ENCODE results near the gene IGF2.

Gene IGF2

DNA sequence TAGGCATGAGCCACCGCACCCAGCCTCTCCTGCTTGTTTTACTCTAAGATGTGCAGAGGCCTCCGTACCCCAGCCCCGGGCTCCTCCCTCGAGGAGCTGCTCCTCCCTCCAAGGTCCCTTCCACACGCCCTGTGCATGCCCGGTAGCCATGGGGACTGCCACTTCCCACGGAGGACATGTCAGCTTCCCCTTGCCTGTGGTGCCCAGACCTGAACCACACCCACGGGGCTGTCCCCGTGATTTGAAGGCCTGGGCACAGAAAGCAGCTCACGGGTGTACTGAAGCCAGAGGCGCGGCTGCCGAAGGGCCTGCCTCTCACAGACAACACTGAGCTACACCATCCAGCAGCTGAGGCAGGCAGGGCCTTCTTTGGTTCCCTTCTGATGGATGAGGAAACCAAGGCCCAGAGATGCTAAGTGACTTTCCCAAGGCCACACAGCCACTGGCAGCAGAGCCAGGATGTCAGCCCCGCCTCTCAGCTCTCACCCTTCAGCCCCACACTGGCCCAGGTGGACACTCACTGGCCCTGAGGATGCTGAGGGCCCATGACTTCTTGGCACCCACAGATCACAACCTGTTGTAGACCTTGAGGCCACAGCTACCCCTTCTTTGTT is 14.5 kb upstream of the IGF2 start:
- DNase-seq (ENCODE audit: low spot score): no peak

DNA sequence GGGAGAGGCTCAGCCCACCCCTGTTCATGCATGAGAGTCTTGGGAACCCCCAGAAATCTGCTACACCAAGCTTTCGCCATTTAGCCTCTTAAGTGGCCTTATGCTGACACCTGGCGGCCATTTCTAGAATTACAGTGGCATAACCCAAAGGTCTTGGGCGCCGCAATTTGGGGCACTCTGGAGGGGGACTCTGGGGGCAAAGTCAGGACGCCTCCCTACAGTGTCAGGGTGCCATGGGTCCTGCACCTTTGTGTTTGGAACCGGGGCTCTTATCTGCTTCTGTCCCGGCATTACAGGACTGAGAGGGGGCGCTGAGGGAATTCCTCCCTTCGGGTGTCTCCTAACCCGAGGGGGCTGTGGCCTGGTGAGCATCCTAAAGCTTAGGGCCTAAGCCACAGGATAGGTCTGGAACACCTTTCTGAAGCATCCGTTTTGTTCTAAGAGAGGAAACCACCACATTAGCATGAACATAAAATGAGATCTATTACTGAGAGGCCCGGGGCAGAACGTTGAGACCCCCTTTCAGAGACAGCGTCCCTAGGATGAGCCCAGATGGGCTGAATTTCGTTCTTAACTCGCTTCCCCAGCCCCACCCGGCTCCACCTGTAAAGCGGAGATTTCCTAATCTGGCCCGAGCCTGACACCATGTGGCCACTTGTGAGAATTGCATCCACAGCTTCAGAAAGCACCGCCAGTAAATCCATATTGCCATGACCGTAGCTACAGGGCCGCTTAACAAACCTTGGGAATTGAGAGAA is 12.5 kb upstream of the IGF2 start:
- DNase-seq (ENCODE audit: low spot score): peak; percentile 91

DNA sequence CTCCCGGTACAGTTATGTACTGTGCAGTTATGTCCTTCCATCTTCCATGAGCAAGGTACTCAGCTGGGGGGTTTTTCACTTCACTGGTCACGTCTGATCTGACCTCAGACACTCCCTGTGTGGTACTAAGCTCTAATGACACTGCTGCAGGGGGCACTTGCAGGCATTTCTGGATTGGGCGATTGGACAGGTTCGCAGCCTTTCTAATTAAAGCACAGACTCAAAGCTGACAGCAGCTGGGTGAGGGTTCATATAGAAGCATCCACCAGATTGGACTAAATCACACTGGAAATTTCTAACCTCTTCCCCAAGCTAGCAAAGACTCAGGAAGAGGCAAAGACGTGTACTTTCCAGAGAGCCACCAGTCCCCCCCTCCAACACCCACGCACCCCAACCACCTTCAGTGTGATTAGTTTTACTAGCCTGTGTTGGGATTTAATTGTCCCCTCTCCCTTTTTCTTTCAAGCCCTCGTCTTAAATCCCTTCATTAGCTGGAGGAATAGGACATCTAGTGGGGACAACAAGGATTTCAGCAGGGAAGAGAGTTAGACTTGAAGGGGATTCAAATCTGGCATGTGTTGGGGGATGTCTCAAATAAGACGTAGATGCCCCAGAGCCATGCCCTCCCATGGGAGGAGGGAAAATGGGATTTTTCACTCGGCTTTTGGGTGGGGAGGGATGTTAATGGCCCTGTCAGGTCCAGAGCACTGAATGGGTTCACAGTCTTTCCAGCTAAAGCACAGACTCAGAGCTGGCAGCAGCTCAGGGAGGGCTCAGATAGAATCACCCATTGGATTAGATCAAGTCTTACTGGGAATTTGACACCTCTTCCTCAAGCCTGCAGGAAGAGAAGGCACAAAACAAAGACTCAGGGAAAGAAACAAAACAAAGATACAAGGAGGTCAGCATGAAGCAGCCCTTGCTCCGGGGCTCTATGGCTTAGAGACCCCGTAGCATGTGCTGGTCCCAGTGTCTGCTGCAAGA is 11.0 kb upstream of the IGF2 start:
- no peak for DNase-seq (ENCODE audit: low spot score)

DNA sequence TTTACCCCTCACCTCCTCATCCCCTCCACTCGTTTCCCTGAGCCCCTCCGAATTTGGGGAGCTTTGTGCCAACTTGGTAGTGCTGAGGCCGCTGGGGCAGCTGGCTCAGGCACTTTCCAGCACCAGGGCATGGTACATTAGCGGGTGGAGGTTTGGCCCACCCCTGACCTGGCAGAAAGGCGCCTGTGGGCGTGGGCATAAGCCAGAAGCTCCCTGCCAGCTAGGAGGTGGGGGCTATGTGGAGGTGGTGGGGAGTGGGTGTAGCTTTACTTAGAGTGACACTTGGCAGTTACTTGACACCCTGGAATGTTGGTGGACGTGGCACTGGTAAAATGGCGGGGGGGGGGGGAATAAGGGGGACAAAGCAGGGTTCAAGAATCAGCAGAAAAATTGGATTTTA is 10.3 kb upstream of the IGF2 start:
- no peak for DNase-seq (ENCODE audit: low spot score)

DNA sequence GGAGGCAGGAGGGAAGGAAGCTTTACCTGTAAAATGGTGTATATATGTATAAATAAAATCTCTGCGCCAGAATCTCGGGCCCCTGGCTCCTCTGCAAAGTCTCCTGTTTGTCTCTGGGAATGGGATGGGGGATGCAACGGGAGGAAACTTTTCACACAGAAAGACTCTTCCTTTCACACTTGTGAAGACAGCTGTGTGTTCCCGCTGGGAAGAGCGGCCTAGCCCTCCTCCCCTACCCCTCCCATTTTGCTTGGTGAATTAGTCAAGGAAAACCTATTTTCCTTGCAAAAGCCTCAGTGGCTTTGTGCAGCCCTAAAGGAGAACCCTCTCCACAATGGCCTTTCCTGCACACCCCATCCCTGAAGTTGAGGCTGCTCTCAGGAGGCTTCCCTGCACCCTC is 9.4 kb upstream of the IGF2 start:
- DNase-seq (ENCODE audit: low spot score): no peak

DNA sequence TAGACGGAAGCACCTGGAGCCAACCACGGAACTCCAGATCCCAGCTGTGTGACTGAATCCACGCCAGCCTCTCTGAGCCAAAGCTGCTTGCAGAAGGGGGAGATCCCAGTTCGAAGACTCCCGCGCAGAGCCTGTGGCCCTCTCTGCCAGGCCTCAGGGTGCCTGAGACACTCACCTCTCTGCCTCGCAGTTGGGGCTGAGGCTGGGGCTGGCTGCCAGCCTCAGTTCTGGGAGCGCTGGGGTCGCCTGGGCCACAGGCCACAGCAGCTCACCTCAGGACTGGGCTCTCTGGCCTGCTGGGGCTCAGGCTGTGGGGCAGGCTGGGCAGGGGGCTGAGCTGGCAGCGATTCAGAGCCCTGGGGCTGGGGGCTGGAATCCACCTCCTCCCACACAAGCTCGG is 8.2 kb upstream of the IGF2 start:
- no peak for DNase-seq (ENCODE audit: low spot score)

DNA sequence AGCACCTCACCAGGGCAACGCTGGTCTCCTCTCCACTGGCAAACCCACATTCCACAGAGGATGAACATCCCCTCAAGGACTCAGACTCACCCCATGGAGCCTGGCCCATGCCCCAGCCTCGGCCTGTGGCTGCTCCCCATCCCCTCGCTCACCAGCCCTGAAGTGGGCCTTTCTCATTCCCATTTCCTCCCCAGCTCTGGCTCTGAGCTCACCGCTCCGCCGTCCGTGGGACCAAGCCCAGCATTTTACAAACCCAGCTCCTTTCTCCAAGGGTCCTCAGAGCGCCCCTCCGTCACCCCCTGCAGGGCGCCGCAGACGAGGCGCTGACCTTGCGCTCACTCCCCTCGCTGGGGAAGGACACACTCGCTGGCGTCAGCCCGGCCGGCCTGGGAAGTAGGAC is 6.9 kb upstream of the IGF2 start:
- DNase-seq (ENCODE audit: low spot score): no peak

DNA sequence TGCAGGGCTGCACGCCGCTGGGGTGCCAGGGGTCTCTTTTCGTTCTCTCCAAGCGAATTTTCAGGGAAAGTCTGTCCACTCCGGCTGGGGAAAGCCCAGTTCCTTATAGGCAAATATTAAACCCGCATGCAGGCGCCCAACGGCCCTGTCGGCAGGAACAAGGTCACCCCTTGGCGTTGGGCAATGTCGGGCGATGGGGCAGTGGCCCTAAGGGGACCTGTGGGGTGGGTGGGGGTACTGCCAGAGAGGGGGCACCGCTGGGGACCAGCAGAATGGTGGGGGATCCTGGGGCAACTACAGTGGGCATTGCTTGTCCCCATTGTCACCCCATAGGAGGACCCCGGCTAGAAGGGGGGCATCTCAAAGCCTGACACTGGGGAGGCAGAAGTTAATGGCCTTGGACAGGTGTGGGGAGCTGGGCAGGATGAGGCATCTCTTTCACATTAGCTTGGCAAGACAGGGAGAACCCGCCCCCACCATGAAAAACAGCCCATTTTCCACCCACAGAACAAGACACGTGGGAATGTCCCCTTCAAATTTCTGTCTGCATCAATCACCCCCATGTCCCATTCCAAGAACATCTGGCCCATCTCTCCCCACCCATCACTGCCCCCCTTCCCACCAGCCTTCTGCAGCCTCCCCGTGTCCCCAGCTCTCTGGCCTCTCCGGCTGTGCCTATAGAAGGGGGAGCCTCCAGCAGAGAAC is 5.5 kb upstream of the IGF2 start:
- DNase-seq (ENCODE audit: low spot score): no peak

DNA sequence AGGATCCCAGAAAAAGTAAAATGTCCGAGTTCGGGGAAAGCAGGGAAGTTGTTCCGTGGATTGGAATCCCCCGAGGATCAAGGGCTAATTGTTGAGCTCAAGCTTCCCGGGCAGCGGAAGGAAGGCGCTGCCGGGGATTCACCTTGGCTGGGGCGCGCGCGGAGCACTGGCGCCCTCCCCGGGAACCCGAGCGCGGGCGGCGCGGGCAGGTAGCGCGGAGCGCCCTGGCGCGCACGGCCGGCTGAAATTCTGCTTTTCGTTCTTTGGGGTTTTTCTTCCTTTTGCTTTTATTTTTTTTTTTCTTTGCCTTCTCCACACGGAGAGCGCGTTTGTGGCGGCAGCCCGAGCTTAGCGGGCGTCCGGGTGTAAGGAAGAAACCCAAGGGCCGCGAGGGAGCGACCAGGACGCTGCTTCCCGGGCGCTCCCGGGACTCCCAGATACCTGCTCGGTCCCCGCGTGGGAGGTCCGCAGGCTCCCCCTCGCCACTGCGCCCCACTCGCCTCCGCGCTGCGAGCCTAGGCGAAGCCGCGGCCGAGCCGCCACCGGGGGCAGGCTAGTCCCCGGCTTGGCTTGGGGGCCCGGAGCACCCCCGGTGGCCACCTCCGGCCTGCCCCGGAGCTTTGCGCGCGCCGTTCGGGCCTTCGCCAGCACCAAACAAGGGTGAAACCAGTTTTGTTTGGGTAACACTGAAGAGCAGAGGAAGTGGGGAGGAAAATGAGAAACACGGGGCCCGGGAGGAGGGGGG is 4.8 kb upstream of the IGF2 start:
- DNase-seq (ENCODE audit: low spot score): no peak

DNA sequence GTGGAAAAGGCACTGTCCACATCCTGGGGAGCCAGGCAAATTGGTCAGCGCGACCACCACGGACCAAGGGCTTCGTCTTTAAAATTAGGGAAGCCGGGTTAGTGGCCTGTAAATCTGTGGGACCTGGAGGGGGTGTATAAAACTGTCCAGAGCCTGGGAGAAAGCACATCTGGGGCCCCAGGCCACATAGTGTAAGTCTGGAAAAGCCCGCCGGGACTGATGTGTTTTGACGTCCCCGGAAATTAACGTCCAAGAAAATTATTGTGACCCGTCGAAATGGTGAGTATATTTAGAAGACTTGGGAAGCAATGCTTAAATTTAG is 4.2 kb upstream of the IGF2 start:
- no peak for DNase-seq (ENCODE audit: low spot score)

DNA sequence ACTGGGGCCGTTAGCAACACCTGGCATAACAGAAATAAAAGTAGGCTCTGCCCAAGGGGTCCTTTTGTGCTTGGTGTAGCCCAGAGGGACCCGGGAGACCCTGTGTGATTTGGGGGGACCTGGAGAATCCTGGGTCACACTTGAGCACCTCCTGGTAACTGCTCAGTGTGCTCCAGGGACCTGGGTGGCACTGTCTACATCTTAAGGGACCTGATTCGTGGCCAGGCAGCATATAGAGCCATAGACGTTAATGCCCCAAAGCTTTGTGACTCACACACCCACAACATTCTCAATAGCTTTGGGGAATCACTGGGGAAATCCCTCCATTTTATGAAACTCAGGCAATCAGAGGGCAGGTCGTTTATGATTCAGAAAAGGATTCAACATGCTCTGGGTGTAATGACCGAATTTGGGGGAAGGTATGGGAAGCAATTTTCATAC is 3.6 kb upstream of the IGF2 start:
- DNase-seq (ENCODE audit: low spot score): no peak

DNA sequence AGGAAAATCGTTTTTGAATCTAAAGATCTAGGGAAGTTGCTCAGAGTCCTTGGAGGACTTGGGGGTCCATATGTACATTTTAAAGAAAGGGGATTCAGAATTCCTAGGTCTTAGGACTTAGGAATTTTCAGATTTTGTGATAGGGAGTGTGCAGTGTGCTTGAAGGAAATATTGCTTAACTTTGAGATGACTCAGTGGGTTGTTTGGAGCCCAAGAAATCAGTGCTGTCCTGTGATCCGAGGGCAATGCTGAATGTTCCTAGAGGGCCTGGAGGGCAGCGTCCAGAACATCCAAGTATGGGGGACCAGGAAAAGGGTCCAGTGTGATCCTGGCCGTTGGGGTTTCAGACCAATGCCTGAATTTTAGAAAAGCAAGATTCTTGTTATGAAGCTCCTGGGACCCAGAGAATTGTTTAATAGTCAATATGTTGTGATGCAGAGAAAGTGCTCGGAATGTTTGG is 3.1 kb upstream of the IGF2 start:
- no peak for DNase-seq (ENCODE audit: low spot score)

DNA sequence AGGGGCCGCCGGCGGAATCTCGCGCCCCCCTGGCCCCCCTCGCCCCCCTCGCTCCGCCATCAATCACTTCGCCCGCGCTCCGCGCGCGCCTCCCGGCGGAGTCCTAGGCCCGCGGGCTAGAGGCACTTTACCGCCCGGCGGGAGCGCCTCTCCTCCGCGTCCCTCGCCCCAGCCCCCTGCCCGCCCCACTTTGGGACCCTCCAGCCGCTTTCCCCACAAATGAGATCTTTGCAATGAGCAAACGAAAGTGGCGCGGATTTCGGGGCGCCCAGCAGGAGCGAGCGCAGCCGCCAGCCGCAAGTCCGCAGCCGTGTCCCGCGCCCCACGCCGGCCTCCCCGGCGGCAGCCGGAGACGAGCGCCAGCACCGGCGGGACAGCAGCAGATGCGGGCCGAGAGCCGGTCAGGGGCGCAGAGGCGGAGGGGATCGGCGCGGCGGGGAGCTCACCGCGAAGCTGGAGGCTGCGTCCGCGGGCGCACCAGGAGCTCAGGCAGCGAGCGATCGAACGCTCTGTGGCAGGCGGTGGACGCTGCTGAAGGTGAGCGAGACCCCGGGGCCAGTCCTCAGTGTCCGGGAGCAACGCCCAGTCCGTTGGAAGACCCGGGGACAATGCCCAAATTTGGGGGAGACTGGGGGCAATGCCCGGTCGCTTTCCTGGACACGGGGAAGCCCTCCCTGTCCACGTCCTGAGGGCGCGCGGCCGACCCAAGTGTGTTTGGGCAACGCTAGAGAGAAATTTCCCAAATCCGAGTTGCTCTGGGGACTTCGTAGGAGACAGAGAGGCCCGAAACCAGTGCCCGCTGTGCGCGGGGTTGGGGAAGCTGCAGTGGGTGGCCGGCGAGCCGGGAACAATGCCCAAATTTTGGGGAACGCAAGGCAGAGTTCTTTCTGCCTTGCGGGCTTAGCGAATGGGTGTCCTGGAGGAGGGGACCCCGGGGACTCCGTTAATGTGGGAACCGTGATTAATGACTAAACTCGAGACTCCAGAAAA is 1.5 kb upstream of the IGF2 start:
- DNase-seq (ENCODE audit: low spot score): no peak

DNA sequence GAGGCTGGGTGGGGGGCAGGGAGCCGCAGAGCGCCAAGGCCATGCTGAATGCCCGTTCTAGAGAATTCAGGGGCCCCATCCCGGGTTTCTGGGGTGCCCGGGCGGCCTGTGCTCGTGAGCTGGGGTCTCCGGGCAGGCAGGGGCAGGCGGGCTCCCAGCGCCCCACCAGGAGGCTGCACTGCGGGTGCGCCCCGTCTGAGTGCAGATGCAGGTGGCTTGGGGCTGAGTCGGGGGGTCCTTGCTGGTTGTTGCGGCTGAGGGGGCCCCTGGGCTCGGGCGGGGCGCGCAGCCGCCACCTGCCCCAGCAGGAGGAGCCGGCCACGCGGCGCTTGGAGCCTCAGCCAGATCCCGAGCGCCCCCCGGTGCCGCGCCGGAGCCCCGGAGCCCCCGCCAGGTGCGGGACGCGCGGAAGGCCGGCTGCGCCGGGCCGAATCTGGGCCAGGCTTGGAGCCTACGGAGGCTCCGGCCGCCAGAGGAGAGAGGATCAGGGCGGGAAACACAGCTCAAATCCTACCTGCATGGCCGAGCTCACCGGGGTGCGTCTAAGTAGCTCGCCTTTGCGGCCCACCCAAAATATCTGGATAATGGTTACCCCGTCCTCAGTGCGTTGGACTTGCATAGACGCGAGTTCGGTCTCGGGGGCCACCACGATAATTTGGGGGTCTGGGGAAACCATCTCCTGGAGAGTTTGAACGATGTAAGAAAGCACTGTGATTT is 590 bp upstream of the IGF2 start:
- DNase-seq (ENCODE audit: low spot score): no peak

DNA sequence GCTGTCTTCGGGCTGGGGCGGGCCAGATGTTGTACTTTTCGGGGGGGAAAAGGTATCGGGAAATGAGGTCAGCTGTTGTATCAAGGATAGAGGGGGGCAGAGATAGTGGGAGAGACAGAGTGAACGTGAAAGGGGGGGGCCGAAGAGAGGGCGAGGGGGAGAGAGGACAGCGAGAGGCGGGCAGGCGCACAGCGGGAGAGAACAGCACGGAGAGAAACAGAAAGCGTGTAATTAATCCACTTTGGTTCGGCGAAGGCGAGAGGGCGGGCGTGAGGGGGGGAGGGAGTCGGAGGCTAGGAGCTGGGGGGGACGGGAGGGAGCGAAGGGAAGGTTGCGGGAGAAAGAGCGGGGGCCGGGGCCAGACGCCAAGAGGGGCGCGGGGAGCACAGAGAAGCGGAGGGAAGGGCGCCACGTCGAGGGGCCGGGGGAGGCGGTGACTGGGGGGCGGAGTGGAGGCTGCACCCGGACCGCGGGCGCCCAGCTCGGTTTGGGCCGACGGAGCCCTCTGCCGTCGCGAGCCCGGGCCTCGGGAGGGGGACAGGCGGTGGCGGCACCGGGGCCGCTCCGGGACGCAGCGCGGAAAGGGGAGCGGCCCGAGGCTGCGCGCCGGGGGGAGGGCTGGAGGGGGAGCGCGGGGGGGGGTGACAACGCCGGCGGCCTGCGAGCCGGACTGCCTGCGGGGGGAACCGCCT is 612 bp downstream of the IGF2 start:
- DNase-seq (ENCODE audit: low spot score): no peak

DNA sequence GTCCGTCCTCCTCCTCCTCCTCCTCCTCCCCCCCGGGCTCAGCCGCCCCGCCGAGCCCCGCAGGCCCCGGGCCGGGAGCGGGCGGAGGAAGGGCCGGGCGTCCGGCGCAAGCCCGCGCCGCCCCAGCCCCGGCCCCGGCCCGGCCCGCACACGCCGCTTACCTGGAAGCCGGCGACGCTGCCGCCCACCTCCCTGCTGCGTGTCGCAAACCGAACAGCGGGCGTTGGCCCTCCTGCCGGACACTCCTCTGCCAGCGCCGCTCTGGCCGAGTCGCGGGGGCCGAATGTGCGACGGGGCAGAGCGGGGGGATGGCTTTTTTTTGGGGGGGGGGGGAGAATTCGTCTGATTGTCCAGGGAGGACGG is 1.1 kb downstream of the IGF2 start:
- DNase-seq (ENCODE audit: low spot score): no peak

DNA sequence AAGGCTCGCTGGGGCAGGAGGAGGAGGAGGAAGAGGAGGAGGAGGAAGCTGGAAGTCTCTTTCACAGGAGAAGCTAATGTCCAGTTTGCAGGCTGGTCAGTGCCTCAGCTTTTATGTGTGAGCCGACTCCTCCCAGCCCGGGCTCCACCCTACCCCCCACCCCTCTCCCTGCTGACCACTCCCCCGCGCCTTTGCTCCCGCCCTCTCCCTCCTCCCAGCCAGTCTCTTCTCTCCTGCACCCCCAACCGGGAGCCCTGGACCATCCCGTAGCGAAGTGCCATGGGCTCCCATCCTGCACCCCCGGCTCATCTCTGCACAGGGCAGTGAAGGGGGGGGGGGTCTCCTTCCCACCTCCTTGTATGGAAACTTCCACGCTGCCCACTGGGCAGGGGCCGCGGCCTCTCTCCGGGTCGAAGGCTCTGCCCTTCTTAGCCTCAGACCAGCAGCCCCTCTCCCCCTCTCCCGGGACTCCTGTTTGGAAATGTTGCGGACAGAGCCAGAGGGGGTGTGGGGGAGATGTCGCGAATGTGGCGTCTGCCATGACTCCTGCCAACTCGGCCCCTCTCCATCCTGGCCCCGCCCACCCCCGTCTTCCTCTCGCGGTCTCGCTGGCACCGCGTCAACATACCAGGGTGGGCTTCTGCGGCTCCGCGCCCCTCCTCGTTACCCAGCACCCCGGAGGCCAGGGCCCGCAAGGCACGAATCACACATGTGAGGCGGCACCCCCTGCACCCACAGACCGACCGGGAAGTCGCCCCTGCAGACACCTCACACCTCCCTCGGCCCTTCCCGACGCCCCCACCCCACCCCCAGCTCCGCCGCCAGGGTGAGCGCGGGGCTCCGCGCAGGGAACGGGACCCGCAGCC is 1.8 kb downstream of the IGF2 start:
- DNase-seq (ENCODE audit: low spot score): no peak

DNA sequence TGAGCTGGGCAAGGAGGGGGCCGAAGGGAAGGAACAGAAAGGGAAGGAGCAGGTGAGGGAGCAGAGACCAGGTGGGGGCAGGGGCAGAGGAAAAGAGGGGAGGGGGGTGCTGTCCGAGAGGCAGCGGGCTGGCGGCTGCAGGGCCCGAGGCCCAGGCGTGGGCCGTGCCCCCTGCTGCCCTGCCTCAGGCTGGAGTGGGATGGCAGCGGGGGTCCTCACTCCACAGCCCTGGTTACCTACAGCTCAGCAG is 2.3 kb downstream of the IGF2 start:
- no peak for DNase-seq (ENCODE audit: low spot score)

Measured in NAMALWA (cell line).